Lower leg skin (tissue), 4 donors: ENCODE results near the gene SH3BP2. TPM values are rescaled to one million over a fixed set of nuclear protein-coding genes. Genes with fewer than 3 reads are reported as not detected.

Source experiments
- DNase-seq, 2 donors: peaks; one replicate each; pipeline ENCODE4 v3.0.0-alpha.2; 2019; ENCODE audit warnings: low spot score in 2 of 2
- H3K4me3 ChIP-seq: fragments of 200-600 bp; sonication (generic); 2 replicates; pipeline ENCODE4 v1.5.1; 2017; ENCODE audit warnings: mild to moderate bottlenecking, low read depth; ENCODE audit not compliant: poor library complexity, severe bottlenecking
- POLR2A ChIP-seq, 2 donors: fragments of 450-650 bp; IDR thresholded peaks; one replicate each; pipeline ENCODE4 v1.6.1; 2016 to 2017; ENCODE audit warnings: antibody characterized with exemption in 2 of 2, mild to moderate bottlenecking in 1 of 2, moderate library complexity in 1 of 2
- WGBS, 2 donors: methylation state at CpG; one replicate each; pipeline ENCODE4 v1.1.5; 2018; 5-methylcytosine and 5-hydroxymethylcytosine counted together
- intact Hi-C: fragments of 100-400 bp; cut with DNase I; formaldehyde crosslinking; loops from one replicate; pipeline ENCODE4 v1.15.0; 2023; ENCODE audit warnings: low total_unique reads
- total RNA-seq, 4 donors: library from RNA; depleted of rRNA; stranded (reverse); fragments of >200 nt; gene quantifications; one replicate each; pipeline ENCODE4 v1.1.0, GENCODE V29; 2016
- TF ChIP-seq, protein P1 (sequence below), 3 donors: fragments of 450-650 bp; IDR thresholded peaks; one replicate each; pipeline ENCODE4 v1.5.1; 2016; ENCODE audit warnings: antibody characterized with exemption in 3 of 3, mild to moderate bottlenecking in 3 of 3, moderate library complexity in 2 of 3

Gene SH3BP2
- total RNA-seq, 4 donors from 2014 or later = 106 to 291 (median 178) TPM

DNA sequence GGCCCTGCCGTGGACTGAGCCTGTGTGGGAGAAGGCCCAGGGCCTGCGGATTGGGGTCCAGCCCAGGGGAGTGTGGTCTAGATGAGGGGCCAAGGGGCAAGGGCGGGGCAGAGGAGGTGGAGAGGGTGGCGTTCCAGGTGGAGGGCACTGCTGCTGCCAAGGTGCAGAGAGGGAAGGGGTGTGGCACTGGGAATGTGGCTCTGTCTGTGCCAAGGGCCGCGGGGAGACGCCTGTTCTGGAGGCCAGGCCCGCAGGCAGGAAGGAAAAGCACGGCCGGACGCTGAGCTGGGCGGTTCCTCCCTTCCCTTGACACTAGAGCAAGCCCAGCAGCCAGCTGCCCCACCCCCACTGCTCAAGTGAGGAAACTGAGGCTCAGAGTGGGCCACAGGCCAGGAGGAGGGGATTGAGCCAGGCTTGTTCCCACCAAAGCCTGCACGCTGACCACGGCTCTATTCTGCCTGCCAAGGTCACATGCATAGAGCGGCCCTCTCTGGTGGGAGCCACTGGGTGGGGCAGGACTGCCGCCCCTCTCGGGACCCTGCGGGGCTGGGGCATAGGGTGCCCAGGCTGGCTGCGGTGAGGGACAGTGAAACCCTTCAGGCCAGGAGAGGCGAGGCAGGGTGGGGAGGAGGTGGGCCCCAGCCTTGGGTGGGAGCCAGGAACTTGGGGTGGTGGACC, 13.0 kb downstream of the SH3BP2 start:
- H3K4me3 ChIP-seq = no peak overlapping the region
- 17 to 21% methylated on average over 20 of the region's 20 CpGs for WGBS, 2 donors
- peak; percentile 77 to 95 for DNase-seq
- no peak for TF ChIP-seq POLR2A (IDR thresholded peaks at IDR 0.05)
- TF ChIP-seq, protein P1, sequence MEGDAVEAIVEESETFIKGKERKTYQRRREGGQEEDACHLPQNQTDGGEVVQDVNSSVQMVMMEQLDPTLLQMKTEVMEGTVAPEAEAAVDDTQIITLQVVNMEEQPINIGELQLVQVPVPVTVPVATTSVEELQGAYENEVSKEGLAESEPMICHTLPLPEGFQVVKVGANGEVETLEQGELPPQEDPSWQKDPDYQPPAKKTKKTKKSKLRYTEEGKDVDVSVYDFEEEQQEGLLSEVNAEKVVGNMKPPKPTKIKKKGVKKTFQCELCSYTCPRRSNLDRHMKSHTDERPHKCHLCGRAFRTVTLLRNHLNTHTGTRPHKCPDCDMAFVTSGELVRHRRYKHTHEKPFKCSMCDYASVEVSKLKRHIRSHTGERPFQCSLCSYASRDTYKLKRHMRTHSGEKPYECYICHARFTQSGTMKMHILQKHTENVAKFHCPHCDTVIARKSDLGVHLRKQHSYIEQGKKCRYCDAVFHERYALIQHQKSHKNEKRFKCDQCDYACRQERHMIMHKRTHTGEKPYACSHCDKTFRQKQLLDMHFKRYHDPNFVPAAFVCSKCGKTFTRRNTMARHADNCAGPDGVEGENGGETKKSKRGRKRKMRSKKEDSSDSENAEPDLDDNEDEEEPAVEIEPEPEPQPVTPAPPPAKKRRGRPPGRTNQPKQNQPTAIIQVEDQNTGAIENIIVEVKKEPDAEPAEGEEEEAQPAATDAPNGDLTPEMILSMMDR (IDR thresholded peaks at IDR 0.05) = no peak
- intact Hi-C loops = no loop called here

DNA sequence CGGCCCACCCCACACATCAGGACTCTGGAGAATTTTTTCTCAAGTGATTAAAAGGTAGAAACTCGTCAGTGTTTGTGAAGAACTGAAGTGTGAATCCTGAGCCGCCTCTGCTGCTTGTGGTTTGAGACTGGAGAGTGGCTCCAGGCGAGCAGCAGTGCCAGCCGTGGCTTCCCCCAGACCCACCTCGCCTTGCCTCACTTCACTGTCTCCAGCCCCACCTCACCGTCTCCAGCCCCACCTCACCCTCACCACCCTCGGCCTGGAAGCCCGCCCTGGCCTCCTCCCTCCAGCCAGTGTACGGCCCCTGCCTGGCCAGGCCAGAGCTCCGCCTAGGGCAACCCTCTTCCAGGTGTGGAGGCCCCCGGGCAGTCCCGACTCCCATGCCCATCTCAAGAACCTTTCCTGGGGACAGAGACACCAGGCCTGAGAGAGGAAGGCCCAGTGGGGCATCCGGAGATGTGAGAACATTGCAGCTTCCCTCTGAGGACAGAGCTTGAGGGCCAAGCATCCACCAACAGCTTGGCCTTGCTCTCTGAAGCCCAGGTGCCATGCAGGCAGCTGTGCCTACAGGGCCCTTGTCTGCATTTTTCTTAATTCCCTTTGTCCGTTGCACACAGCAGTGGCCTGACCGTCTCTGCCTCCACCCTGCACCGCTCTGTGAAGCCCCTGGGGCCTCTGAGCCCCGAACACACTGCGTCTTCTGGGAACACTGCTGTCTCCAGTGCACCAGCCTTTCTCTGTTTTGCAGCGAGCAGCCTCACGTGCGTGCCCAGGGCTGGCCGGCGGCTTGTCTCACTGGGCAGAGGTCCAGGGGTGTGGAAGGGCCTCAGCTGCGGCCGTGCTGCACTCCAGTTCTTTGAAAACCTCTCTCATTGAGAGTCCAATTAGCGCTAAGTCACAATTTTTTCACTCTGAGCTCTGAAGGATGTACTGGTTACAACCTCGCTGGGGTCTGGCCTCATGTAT, 13.8 kb downstream of the SH3BP2 start:
- intact Hi-C loops = no loop called here
- no peak for TF ChIP-seq POLR2A (IDR thresholded peaks at IDR 0.05)
- TF ChIP-seq, protein P1 (IDR thresholded peaks at IDR 0.05) = no peak
- WGBS, 2 donors = 34 to 38% methylated on average over 26 to 28 of the region's 28 CpGs
- no peak overlapping the region for H3K4me3 ChIP-seq
- peak in 1 of 2 donors; percentile 77 for DNase-seq

DNA sequence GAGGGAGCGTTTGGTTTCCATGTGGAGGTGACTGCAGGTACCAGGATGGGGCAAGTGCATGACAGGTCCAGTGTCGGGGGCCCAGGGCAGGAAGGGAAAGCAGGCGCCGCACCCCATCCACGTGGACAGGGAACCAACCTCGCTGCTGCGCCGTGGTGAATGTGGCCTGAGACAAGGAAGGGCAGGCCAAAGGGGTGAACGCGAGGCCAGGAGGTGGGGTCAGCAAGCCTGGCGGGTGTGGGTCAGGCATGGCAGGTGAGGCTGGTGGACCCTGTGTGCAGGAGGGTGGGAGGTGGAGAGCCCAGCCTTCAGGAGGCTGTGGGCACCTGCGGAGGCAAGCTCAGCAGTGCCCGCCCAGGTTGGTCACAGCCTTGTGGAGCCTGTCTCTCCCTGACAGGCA, 14.7 kb downstream of the SH3BP2 start:
- TF ChIP-seq, protein P1 (IDR thresholded peaks at IDR 0.05) = no peak
- no peak for TF ChIP-seq POLR2A (IDR thresholded peaks at IDR 0.05)
- H3K4me3 ChIP-seq = no peak overlapping the region
- WGBS, 2 donors = 78 to 85% methylated on average over 12 to 13 of the region's 13 CpGs
- intact Hi-C loops = no loop called here
- DNase-seq = no peak

DNA sequence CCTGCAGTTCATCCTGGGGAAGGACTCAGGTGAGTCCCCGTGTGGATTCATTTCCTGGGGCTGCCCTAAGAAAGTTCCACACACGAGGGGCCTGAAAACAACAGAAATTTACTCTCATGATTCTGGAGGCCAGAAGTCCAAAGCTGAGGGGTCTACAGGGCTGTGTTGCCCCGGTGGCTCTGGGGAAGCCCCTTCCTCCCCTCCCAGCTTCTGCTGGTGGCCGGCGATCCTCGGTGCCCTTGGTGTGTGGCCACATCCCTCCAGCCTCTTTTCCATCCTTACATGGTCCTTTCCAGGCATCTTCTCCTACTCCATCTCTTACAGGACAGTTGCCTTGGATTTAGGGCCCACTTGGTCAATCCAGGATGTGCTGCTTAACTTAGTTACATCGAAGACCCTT, 15.1 kb downstream of the SH3BP2 start:
- WGBS, 2 donors = 89 to 91% methylated on average over 7 of the region's 7 CpGs
- TF ChIP-seq, protein P1 (IDR thresholded peaks at IDR 0.05) = no peak
- no peak for TF ChIP-seq POLR2A (IDR thresholded peaks at IDR 0.05)
- H3K4me3 ChIP-seq = no peak overlapping the region
- intact Hi-C loops = no loop called here
- DNase-seq = no peak

DNA sequence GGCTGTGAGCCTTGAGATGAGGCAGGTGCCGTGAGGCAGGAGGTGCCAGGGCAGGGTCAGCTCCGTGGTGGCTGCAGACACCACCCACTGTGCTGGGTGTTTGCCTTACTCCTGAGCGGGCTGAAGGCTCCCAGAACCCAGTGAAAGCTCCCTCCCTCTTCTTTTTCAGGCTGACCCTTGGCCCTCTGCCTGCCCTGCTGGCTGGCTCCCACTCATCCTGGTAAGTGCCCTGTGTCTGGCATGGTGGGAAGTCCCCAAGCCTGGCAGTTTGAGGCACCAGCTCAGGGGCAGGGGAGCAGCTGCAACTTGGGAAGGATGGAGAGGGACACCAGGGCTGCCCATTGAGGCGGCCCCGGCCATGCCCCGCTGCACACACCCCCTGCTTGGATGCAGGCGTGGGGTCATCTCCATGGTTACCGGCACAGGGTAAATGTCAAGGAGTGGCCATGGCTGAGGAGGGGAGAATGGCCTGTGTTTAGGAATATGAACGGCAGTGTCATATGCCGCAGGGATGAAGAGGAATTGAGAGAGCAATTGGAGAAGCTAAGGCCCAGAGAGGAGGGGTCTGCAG, 16.8 kb downstream of the SH3BP2 start:
- WGBS, 2 donors = 74 to 78% methylated on average over 10 of the region's 10 CpGs
- DNase-seq = no peak

More for the DNA sequence above, 16.8 kb downstream of the SH3BP2 start:
- H3K4me3 ChIP-seq = no peak overlapping the region
- intact Hi-C loops = no loop called here
- TF ChIP-seq, protein P1 (IDR thresholded peaks at IDR 0.05) = no peak
- no peak for TF ChIP-seq POLR2A (IDR thresholded peaks at IDR 0.05)
